Astrocyte of the spinal cord (primary cell): ENCODE results near the gene SIGMAR1.

Experiments used
- DNase-seq: peaks from one replicate; pipeline ENCODE4 v3.0.0; 2011; ENCODE audit warnings: low read depth, low spot score
- H3K4me3 ChIP-seq: 2 replicates; pipeline ENCODE4 v1.5.1; 2011; ENCODE audit warnings: low read depth, mild to moderate bottlenecking, low read length, moderate library complexity
- CTCF ChIP-seq: IDR thresholded peaks from 2 replicates; pipeline ENCODE4 v1.5.1; 2012; ENCODE audit warnings: low read depth, mild to moderate bottlenecking, low read length, inconsistent platforms
- in situ Hi-C: cut with HindIII; loops from 2 replicates; pipeline ENCODE4 v1.10.0; 2017; ENCODE audit warnings: low sequenced_read_pairs

Gene SIGMAR1

GRCh38 chr9:34633166-34633565 is 4.4 kb downstream of the SIGMAR1 start:
- no peak for DNase-seq
- no peak for TF ChIP-seq CTCF
- no peak overlapping the region for H3K4me3 ChIP-seq
- in situ Hi-C loops, result no loop called here

- no peak for DNase-seq
- in situ Hi-C loops, result no loop called here
- H3K4me3 ChIP-seq, result no peak overlapping the region
- no peak for TF ChIP-seq CTCF
Observed at GRCh38 chr9:34630402-34631154, 7.0 kb downstream of the SIGMAR1 start.

GRCh38 chr9:34629491-34629808 is 8.1 kb downstream of the SIGMAR1 start:
- TF ChIP-seq CTCF, result no peak
- in situ Hi-C loops, result no loop called here
- H3K4me3 ChIP-seq, result no peak overlapping the region
- DNase-seq, result no peak

- no peak for DNase-seq
- in situ Hi-C loops, result no loop called here
- H3K4me3 ChIP-seq, result no peak within 1 kb of the TSS
- no peak for TF ChIP-seq CTCF
Observed at GRCh38 chr9:34628656-34629490, 8.7 kb downstream of the SIGMAR1 start, which contains the start of gene ARID3C. ARID3C (minus strand) TSS chr9:34629066; CDS start chr9:34628014, 1,052 bp downstream.

DNA sequence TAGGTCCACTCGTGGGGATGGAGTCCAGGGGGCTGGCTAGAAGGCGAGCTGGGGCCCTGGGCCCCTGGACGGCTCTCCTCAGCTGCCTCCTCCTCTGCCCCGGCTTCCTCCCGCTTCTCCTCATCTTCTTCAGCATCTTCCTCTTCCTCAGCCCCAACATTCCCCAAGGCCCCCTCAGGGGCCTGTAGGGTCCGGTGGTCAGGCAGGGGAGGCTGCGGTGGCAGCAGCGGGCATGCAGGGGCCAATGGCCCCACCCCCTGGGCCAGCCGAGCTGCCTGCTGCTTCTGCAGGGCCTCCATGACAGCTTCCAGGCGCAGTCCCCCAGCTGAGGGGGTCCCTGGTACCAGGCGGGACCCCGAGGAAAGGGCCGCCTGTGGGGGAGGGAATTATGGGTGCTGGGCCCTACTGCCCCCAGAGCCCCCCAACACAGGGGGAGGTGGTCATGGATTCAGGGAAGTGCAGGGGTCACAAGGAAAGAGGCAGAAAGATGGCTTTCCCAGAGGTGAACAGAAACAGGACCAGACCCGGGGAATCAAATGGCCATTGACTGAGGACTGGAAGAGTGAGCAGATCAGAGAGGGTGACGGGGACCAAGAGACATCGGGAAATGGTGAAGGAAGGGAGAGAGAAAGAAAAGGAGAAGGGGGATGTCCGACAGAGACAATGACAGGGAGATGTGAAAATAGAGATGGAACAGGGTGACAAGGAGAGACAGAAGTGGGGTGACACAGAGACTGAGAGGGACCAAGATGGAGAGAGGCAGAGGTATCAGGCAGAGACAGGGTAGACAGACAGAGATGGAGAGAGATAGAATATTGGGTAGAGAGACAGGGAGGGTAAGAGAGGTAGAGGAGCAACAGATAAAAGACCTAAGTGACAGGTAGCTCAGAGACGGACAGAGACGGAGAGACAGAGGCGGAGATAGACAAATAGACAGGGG is 9.6 kb downstream of the SIGMAR1 start:
- in situ Hi-C loops, result no loop called here
- no peak for DNase-seq
- H3K4me3 ChIP-seq, result no peak overlapping the region
- TF ChIP-seq CTCF, result no peak

- in situ Hi-C loops, result no loop called here
- TF ChIP-seq CTCF, result no peak
Observed at GRCh38 chr9:34625186-34625486, 12.5 kb downstream of the SIGMAR1 start.

More at GRCh38 chr9:34625186-34625486, 12.5 kb downstream of the SIGMAR1 start:
- no peak for DNase-seq
- no peak overlapping the region for H3K4me3 ChIP-seq
